Kidney tubule cell (primary cell): Measurements from ENCODE around the gene UVRAG.
"Not testable (repeated sequence)": the region's sequence is repeated elsewhere in the genome, so short reads cannot be mapped to it uniquely, and the experiment has no call there.

ENCODE experiments used
- DNase-seq: peaks from one replicate; pipeline ENCODE4 v3.0.0-alpha.2; 2018; ENCODE audit warnings: low spot score

UVRAG gene

DNA sequence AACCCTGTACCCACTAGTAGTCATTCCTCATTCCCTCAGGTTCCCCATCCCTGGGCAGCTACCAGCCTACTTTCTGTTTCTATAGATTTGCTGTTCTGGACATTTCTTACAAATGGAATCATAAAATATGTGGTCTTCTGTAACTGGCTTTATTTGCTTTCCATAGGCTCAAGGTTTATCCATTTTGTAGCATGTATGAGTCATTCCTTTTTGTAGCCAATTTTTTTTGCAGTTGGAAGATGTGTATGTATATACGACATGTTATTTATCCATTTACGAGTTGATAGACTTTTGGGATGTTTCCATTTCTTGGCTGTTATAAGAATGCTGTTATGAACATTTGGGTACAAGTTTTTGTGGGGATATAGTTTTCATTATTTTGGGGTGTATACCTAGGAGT is 260.7 kb downstream of the UVRAG start:
- no peak for DNase-seq

DNA sequence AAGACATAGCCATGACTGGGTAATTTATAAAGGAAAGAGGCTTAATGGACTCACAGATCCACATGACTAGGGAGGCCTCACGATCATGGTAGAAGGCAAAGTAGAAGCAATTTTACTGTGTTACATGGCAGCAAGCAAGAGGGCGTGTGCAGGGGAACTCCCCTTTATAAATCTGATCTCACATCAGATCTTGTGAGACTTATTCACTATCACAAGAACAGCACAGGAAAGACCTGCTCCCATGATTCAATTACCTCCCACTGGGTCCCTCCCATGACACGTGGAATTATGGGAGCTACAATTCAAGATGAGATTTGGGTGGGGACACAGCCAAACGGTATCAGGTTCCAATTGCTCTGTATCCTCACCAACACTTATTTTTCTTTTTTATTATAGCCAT is 261.2 kb downstream of the UVRAG start:
- not testable (repeated sequence) for DNase-seq

DNA sequence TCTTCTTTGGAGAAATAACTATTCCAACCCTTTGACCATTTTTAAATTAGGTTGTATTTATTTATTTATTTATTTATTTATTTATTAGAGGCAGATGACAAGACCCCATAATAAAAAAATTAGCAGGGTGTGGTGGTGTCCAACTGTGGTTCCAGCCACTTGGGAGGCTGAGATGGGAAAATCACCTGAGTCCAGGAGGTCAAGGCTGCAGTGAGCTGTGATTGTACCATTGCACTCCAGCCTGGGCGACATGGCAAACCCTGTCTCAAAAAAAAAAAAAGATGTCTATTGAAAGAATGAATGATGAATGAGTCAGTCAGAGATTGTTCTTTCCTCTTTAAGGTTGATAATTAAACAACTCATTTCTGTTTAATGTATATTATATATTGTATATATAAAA is 261.7 kb downstream of the UVRAG start:
- no peak for DNase-seq

DNA sequence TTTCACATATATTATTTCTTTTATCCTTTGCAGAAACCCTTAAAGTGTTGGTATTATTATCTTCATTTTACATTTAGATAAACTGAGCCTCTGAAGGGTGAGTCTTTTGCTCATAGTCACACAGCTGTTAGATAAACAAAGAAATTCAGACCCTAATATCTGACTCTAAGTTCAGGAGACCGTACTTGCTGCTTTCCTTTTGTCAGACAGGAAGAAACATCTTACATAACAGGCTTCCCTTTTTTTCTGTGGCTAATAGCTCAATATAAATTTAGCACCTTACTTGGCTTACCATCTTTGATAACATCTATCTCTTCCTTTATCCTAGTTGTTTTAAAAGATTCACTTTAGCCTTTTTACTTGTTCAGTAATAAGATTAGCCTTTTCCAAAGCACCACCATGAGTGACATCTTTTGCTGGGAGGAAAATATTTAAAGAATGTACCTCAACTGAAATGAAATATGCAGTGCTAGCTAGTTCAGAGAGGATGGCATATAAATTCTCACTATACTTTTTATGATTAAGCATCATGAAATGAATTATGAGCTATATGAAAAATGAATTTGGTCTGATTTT is 262.7 kb downstream of the UVRAG start:
- DNase-seq: no peak

DNA sequence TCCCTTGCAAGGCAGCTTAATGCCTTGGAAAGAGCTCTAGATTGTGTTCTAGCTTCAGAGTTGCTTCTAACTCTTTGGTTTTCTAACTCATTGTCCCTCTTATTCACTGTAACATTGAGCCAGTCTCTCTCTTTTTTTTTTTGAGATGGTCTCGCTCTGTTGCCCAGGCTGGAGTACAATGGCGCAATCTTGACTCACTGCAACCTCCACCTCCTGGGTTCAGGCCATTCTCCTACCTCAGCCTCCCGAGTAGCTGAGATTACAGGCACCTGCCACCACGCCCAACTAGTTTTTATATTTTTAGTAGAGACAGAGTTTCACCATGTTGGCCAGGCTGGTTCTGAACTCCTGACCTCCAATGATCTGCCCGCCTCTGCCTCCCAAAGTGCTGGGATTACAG is 266.1 kb downstream of the UVRAG start:
- not testable (repeated sequence) for DNase-seq

DNA sequence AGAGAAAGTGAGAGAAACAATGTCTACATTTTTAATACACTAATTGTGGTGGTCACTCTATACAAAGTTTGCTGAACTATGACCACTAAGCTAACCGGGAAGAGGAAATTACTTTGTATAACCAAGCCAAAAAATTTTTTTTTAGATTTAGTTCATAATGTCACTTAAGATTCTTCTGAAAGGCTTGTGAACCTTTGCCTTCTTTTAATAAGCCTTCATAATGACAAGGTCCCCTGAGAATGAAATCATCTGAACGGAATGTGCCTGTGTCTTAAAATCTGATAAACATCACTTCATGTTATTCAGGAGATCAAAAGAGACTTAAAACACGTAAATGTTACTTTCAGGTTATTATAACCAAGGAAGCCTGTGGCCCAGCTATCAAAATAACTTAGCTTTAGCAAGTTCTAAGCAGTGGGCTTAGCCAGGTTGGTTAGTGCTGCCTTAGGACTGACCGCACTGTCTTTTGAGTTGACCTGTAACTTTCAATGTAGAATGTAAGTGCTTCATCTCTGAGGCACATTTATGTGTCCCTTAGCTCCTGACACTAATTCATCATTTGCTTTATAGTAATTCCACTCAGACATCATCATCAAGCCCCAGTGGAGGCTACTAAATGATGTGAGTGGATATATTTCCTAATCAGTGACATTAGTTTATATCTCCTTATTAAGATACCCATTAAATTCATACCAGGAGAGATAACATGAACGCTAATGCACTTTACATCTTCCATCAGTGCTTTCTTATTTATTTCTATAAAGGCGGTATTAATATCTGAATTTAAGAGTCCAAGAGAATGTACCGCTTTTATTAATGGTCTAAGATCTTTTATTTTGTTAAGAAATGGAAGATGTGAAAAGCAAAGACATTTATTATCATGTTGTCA is 268.8 kb downstream of the UVRAG start:
- no peak for DNase-seq

DNA sequence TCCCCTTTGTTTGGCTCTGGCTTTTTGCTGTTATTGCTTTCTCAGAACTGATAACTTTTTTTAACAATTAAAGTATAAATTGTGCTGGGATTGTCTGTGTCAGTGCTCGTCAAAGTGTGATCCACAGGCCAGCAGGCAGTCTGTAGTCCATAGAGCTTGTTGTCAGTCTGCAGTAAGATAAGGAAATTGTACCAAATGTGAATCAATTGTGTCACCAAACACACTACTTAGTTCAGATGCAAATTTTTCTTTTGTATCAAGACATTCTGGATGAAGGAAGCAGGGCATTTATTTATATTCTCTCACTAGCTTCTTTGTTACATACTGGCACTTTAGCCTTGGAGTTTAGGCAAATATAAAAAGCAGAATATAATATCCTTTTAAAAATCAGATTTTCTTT is 270.3 kb downstream of the UVRAG start:
- no peak for DNase-seq

DNA sequence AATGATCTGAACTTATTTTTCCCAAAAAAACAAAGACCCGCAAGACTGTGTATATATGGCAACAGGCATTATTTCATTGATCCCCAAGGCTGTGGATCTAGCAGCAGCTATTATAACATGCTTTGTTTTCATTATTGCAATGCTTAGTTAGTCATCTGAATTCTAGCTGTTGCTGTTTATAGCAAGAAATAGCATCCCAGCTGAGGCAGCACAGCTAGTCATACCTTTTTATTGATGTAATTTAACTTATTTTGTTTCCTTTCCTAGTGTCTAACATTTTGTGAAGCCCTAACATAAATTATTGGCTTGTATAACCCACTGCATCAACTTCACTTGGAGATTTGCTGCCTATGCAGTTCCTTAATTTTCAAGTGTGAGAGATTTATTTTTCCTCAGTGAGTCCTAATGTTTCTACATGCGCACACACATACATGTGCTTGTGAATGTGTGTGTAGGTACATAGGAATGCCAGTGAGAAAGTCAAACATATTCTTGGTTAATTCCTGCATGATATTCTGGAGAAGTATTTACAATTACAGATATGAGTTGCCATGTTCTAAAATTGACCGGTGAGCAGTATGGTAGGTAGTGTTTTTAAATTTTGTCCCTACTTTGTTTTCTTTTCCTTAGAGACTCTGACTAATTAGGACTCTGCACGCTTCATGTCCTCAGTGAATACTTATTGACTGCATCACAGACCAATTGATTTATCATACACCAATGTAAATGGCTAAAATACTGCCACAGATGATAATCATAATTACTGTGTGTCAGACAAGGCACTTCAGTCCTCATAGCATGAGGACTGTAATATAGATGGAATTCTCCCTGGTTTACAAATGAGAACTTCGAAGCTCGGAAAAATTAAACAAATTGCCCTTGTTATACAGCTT is 272.0 kb downstream of the UVRAG start:
- peak; percentile 13 for DNase-seq

DNA sequence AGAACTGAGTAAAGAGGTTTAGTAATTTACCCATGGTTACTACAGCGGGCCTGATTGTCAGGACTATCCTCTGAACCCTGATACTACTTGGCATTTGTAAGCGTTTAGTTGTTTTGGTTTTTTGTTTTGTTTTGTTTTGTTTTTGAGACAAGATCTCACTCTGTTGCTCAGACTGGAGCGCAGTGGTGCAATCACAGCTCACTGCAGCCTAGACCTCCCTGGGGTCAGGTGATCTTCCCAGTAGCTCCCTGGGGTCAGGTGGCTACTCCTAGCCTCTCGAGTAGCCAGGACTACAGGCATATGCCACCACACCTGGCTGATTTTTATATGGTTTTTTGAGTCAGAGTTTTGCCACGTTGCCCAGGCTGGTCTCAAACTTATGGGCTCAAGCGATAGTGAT is 272.7 kb downstream of the UVRAG start:
- DNase-seq: no peak

DNA sequence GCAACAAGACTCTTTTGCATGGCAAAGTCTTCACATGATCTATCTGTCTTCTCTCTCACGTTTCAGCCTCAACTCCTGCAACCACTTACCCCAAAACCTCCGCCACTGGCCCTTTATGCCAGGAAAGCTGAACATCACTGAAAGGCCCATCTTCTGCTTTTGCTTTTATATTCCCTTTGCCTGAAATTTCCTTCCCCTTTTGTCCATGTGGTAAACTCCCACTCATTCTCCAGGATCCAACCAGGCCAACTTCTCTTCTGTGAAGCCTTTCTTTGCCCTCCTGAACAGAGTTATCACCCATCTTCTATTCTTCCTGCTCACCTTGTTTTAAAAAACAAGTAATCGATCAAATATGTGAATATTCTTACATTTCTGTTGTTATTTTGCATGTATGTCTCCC is 273.5 kb downstream of the UVRAG start:
- DNase-seq: no peak

DNA sequence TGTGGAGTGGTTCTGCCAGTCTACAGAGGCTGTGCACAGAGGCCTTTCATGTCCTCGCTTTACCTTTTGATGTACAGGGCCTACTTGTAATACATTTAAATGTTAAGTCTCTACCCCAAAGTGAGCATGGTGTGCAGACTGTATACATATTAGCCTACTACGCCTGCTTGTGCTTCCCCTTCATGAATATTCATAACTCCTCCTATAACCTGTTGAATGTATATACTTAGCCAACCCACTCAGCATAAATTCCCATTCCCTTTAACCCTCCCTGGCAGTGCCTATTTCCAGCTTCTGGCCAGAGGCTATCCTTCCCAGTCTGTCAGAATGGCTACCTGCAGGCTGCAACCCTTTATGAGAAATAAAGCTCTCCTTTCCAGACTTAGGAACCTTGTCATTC is 275.2 kb downstream of the UVRAG start:
- DNase-seq: no peak

DNA sequence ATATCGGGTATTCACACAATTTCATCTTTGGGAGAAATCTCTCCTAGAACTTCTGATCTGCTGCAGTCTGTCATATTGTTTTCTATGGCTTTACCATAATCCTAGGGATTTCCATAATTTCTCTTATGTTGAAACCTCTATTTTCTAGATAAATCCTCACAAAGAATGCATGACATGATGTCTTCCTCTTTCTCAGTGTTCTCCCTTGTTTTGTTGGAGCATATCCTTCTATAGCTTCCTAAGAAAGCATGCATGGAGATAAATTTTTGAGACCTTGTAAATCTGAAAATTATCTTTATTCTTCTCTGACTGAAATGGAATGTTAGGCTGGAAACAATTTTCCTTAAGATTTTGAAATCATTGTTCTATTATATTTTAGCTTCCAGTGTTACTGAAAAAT is 275.8 kb downstream of the UVRAG start:
- DNase-seq: no peak

DNA sequence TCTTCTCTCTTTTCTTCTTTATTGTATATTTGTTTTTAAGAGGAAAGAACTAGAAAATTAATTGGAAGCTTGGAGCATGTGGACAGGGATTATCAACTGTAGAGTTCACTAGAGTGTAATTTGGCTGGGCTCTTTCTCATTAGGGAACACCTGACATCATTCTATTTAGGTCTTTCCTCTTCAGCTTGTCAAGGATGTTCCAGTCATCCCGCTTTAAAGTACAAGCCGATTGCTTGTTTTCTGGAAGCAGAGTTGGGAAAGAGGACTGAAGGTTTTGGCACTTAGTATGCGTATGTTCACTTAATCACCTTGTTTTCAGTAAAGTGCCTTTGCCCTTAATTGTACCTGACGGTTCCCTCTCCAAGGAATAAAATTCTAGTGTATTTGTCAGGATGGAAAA is 279.7 kb downstream of the UVRAG start:
- DNase-seq: no peak

DNA sequence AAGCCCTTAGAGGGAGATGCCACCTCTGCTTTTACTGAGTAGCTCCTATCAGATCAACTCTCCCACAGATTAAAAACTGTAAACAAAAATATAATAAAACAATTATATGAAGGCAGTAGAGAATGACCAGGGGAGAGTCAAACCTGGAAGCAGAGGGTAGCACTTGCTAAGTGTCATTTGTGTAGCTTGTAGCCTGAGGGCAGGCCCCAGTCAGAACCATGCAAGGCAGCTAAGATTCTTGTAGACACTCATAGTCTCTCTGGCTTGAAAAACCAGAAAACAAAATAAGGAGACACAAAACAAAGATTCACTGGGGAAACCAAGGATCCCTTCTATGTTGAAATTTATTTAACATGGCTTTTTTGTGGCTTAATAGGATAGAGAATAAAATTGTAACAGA is 280.9 kb downstream of the UVRAG start:
- DNase-seq: no peak

DNA sequence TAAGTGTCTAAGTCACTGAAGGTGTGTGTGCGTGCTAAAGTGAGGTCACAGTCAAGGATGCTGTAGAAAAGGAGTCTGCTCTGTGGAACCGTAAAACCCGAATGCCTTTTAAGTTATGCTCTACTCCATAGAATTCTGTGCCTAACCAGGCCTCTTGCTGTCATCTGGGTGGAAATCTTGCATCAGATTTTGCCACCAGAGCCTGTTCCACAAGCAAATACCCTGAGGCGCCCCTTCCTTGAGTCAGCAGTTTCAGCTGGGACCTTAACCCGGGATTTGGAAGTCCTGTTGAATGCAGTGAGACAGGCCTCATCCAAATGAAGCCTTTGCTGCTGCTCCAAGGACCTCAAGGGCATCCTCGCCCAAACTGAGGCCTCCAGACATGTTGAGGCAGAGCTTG is 281.5 kb downstream of the UVRAG start:
- no peak for DNase-seq

DNA sequence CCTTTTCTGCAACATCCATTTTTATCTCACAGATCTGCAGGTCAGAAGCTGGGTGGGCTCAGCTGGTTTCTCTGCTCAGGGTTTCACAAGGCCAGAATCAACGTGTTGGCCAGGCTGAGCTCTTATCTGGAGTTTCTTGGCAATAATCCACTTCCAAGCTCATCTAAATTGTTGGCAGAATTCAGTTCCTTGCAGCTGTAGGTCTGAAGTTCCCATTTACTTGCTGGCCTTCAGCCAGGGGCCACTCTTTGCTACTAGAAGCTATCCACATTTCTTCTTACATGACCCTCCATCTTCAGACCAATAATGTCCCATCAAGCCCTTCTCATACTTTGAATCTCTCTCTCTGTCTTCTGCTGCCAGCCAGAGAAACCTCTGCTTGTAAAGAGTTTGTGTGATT is 287.8 kb downstream of the UVRAG start:
- DNase-seq: no peak

DNA sequence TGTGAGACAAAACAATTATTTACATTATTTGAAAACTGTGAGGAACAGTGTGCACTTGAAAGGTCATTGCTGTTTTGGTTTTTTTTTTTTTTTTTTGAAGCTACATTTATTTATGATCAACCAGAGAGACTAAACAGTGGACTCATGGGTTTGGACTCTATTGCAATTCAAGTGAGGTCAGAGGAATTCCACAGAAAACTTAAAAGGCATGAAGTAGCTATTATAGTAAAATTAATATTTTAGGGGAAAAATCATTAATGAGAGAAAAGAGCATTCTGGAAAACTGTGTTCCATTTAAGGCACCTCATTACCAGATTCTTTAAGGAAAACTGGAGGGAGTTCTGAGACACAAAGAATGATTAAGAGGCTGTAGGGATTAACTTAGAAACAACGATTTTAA is 288.4 kb downstream of the UVRAG start:
- DNase-seq: no peak

DNA sequence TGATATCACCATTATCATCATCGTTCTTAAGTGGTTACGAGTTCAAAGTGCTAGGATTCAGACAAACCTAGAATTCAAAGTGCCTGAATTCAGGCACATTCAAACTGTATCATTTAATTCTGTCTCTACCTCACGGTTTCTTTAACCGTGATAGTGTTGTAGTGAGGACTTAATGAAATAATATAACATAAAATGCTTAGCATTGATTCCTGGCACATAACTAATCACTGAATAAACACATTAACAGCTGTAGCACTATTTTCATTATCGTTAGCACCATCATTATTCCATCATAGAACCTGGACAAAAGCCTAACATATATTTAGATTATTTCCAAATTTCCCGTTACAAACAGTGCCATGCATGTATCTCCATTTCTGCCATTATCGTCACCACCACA is 289.3 kb downstream of the UVRAG start:
- DNase-seq: no peak

DNA sequence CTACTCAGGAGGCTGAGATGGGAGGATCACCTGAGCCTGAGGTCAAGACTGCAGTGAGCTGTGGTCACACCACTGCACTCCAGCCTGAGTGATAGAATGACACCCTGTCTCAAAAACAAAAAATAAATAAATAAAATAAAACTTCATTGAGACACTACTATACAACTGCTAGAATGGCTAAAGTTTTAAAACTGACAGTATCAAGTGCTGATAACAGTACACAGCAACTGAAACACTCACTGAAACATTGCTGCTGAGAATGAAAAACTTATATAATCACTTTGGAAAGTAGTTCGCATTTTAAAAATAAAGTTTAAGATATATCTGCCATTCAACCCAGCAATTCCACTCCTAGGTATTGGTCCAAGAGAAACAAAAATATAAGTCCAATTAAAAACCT is 290.6 kb downstream of the UVRAG start:
- DNase-seq: no peak

DNA sequence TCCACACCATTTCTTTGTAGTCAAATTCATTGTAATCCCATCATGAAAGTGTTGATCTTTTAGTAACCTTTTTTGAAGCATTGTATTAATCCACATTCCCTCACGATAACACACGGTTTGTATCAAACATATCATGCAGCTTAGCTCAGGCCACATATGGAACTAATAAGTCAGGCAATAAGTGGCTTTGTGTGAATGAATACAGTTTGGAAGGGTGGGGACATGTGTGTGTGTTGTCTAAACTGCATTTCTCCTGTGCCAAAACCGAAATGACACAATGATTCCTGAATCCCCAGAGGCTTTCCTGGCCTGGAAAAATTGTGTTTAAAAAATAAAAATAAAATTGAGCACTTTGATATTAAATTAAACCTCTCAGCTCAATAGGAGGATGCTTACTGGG is 293.0 kb downstream of the UVRAG start:
- DNase-seq: no peak

DNA sequence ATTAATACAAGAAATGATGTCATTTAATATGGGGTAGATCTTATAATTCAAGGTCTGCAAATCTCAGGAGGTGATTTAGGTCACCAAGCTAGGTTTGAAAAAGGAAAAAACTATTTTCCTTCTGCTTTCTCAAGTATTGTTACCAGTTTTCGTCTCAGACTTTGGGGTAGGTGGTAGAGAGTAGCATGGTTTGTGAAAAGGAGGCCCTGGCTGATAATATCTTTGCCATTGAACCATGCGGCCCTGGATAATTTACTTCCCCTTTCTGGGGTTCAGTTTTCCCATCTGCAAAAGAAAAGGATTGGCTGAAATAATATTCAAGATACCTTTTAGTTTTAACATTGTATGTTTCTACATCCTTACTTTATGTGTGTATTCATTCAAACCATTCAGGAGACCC is 299.2 kb downstream of the UVRAG start:
- no peak for DNase-seq

DNA sequence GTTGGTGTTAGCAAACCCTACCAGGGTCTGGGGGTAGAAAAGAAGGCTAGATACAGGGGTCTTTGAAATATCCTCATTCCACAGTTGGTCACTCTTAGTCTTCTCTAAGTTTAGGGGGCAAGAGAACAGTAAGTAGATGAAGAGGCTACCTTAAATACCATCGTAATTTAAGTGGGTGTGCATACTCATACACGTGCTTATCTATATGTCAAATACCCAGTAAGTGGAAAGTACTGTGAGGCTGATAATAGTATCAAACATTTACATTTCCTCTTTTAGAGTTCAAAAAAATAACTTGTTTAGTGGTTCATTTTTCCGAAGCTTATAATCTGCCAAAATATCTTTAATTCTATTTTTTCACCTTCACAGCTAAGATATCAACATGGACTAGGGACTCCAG is 300.5 kb downstream of the UVRAG start:
- no peak for DNase-seq

DNA sequence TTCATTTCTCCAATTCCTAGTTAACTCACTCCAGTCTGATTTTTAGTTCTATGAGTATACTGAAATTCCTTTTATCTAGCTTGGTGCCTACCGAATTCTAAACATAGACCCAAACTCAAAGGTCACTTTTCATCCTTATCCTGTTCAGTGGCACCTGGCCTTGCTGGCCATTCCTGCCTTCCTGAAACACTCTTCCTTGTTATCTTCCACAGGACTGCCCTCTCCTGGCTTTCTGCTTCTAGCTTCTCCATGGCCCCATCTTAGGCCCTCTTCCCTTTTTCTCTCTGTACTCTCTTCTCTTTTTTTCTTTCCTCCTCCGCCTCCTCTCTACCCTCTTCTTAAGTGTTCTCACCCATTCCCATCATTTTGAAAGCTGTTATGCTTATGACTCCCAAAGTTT is 304.0 kb downstream of the UVRAG start:
- DNase-seq: no peak
